Measurements from ENCODE around the gene QRICH1.

DNA sequence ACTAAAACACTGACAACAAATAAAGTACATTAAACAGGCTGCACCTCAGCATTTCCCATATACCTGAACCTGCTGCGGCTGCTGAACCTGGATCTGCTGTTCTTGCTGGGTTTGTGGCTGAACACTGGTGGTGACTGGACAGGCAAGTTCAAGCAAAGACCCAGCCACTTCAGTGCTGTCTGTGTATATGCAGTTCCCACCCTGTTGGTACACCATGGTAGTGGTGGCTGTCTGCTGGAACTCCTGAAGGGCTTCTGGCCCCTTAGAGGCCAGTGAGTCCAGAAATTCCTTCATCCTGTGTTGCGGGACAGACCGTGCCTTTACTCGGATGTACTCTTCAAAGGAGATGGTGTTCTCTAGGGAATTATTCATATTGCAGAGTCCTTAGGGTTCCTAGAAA is 17.2 kb downstream of the QRICH1 start:
- TF ChIP-seq, protein P1, sequence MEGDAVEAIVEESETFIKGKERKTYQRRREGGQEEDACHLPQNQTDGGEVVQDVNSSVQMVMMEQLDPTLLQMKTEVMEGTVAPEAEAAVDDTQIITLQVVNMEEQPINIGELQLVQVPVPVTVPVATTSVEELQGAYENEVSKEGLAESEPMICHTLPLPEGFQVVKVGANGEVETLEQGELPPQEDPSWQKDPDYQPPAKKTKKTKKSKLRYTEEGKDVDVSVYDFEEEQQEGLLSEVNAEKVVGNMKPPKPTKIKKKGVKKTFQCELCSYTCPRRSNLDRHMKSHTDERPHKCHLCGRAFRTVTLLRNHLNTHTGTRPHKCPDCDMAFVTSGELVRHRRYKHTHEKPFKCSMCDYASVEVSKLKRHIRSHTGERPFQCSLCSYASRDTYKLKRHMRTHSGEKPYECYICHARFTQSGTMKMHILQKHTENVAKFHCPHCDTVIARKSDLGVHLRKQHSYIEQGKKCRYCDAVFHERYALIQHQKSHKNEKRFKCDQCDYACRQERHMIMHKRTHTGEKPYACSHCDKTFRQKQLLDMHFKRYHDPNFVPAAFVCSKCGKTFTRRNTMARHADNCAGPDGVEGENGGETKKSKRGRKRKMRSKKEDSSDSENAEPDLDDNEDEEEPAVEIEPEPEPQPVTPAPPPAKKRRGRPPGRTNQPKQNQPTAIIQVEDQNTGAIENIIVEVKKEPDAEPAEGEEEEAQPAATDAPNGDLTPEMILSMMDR (IDR thresholded peaks at IDR 0.05): no peak
- no peak for TF ChIP-seq ZFX (IDR thresholded peaks at IDR 0.05; ENCODE audit: borderline replicate concordance)

Data from 22Rv1 (cell line).